Skeletal muscle cell (primary cell): ENCODE measurements around the gene AIDA.
"Not testable (repeated sequence)": the region's sequence is repeated elsewhere in the genome, so short reads cannot be mapped to it uniquely, and the experiment has no call there.

Source experiments
- DNase-seq: peaks from one replicate; pipeline ENCODE4 v3.0.0-alpha.2; 2010; ENCODE audit warnings: low read depth
- H3K4me3 ChIP-seq: 2 replicates; pipeline ENCODE4 v1.5.1; 2011; ENCODE audit warnings: low read depth, mild to moderate bottlenecking, control low read depth, low read length, moderate library complexity

The AIDA gene

DNA sequence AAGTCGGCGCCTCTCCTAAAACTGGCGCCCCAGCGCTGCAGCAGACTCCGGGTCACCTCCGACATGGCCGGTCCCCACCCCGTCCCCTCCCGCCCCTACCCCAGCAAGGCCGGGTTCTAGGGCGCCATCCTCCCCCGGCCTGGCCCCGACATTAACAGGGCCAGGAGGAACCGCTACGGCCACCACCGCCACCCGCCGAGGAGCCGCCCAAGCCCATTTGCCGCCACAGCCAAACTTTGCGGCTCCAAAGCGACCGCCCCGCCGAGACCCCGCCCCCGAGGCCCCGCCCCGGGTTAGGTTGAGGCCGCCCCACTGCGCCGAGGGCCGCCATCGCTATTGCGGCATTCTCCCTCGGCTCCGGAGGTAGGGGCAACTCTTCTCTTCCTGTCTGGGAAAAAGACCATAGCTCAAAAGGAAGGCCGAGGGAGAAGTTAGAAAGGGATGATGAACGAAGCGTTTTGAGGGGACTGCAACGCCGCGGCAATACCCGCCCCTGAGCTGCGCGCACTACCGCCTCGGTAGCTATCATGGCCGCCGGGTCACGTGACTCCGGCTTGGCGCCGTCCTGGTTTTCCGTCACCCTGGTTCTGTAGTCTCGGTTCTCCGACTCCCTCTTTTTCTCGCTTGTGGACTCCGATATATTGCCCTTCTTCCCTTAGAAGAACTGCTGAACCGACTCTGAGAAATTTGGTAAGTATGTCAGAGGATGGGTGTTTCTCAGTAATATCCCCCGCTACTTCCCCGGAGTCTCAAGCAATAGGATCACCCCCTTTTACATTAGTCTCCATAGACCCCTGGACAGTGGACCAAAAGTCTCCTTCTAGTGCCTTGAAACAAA is at the start of gene AIDA, which contains the start of gene BROX:
AIDA (minus strand) TSS at position 239 of the 838 bp plus-strand sequence; CDS start at position 65, 174 bp downstream.
BROX (plus strand) TSS at position 312 of the 838 bp plus-strand sequence. CDS start 3,136 bp downstream, outside the sequence.
- DNase-seq = peak; percentile 39
- peak within 1 kb of the TSS; percentile 99 for H3K4me3 ChIP-seq

GRCh38 chr1:222761083-222761482 is 48.8 kb upstream of the AIDA start:
- DNase-seq = no peak
- no peak overlapping the region for H3K4me3 ChIP-seq

GRCh38 chr1:222759451-222760035 is 47.3 kb upstream of the AIDA start:
- no peak for DNase-seq
- no peak overlapping the region for H3K4me3 ChIP-seq

- no peak overlapping the region for H3K4me3 ChIP-seq
- DNase-seq = no peak
These were observed 45.5 kb upstream of the AIDA start for GRCh38 chr1:222757646-222758268.

GRCh38 chr1:222754366-222755139 is 42.3 kb upstream of the AIDA start:
- no peak overlapping the region for H3K4me3 ChIP-seq
- peak; percentile 89 for DNase-seq

- DNase-seq = no peak
- no peak overlapping the region for H3K4me3 ChIP-seq
These were observed 39.0 kb upstream of the AIDA start for GRCh38 chr1:222751255-222751654.

- DNase-seq = no peak
These were observed 38.4 kb upstream of the AIDA start for GRCh38 chr1:222750651-222751050.

DNA sequence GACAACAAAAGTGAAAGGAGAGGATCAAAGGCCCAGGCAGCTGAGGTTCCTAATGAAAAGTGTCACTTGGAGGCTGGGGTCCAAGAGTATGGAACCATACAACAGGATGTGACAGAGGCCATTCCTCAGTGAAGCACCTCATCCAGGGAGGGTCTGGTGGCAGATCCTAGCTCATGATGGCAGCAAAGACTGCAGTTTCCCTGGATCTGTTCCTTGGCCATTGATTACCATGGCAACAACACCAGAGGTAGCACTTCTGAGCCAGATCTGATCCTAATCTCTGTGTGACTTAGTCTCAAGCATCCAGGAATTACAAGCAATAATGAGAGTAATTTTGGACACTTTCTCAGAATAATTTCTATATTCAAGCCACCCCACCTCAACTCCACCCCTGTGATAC is 37.6 kb upstream of the AIDA start:
- DNase-seq = no peak
- no peak overlapping the region for H3K4me3 ChIP-seq

More at GRCh38 chr1:222750651-222751050, 38.4 kb upstream of the AIDA start:
- H3K4me3 ChIP-seq = no peak overlapping the region

GRCh38 chr1:222741630-222742457 is 29.6 kb upstream of the AIDA start:
- not testable (repeated sequence) for DNase-seq, H3K4me3 ChIP-seq

- H3K4me3 ChIP-seq = no peak overlapping the region
- DNase-seq = no peak
These were observed 27.6 kb upstream of the AIDA start for GRCh38 chr1:222739929-222740328.

DNA sequence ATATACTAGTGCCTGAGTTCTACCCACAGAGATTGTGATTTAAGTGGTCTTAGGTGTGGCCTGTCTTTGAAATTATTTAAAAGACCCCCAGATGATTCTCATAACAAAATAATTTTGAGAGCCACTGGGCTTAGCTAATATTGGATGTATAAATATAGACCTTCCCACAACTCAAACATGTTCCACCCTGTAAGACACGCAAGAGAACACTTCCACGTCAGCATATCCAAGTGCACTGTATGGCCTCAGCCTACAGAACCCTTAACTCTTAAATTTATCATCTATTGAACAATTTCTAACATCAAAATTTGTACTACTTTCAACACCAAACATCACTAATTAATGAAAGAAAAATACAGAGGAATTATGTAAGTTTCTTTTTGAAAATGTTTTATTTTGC is 27.2 kb upstream of the AIDA start:
- no peak overlapping the region for H3K4me3 ChIP-seq
- no peak for DNase-seq

GRCh38 chr1:222736972-222737371 is 24.7 kb upstream of the AIDA start, which contains the start of gene FAM177B:
TSS of gene FAM177B (plus strand) at chr1:222737202. CDS start at chr1:222746546, 9,344 bp downstream.
- DNase-seq = no peak
- H3K4me3 ChIP-seq = no peak within 1 kb of the TSS

- no peak for DNase-seq
- no peak overlapping the region for H3K4me3 ChIP-seq
These were observed 24.2 kb upstream of the AIDA start for GRCh38 chr1:222736470-222736869.

- H3K4me3 ChIP-seq = no peak overlapping the region
- no peak for DNase-seq
These were observed 22.4 kb upstream of the AIDA start for GRCh38 chr1:222734740-222735139.

- DNase-seq = no peak
These were observed 20.2 kb upstream of the AIDA start for GRCh38 chr1:222732216-222733159.

DNA sequence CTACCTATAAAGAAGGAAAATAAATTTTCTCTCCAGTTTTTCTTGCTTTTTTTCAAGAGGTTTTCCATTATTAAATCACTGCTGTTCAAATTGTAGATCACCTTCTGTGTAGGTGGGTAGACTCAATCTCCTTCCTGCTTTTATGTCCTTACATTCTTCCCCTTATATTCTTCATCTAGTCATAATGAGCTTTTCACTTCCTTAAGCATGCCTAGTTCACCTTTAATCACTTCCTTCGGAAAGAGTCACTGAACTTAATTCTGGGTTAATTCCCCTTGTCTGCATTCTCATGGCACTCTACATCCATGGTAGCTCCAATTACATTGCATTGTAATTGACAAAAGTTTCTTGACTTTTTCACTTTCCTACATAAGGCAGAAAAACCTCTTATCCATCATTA is 18.6 kb upstream of the AIDA start:
- H3K4me3 ChIP-seq = no peak overlapping the region
- no peak for DNase-seq

More at GRCh38 chr1:222732216-222733159, 20.2 kb upstream of the AIDA start:
- no peak overlapping the region for H3K4me3 ChIP-seq

DNA sequence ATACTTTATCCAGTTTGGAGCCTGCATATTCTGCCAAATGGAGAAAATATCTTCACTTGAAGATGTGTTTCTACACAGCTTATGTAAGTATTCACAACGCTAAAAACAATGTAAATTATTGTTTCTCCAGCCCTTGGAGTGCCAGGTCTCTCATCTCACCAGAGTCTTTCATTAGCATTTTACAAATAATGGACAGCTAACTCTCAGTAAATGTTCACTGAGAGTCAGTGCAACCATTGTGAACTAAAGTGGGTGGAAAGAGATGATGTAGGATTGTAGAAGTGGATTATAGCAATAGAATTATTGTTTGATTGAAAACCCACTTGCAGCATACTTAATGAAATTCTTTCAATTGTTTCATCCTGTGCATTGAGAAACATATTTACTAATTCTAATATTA is 16.5 kb upstream of the AIDA start:
- no peak for DNase-seq
- H3K4me3 ChIP-seq = no peak overlapping the region

DNA sequence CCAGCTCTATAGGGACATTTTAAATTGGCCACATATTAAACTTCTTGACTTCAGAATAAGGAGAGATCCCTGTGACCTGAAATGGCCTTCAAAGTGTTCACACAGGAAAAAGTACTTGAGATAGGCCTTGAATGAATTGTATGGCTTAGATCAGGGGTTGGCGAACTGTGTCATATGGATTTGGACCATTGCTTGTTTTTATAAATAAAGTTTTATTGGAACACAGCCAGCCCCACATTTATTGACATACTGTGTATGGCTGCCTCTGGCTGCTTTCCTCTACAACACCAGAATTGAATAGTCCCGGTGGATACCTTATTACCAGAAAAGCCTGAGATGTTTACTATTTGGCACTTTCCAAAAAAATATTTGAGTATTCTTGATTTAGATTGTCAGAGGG is 4.1 kb upstream of the AIDA start:
- H3K4me3 ChIP-seq = no peak overlapping the region
- no peak for DNase-seq
